Measurements from ENCODE around the gene CAT. TPM values are rescaled to one million over a fixed set of nuclear protein-coding genes. Genes with fewer than 3 reads are reported as not detected.

Gene CAT
- total RNA-seq, 1 donor from 2014 or later: 12.9 TPM

- H3K27me3 ChIP-seq (ENCODE audit: control insufficient read depth, insufficient read depth, low read length): no peaks in the 10 kb centered on the region
- peaks cover 8% of the 10 kb centered on the region for H3K36me3 ChIP-seq (ENCODE audit: control insufficient read depth, insufficient read depth, low read length)
- no peak overlapping the region for H3K4me3 ChIP-seq (ENCODE audit: low read depth, low read length)
- no peak for DNase-seq (ENCODE audit: low read depth)
- no peak for TF ChIP-seq CTCF (IDR thresholded peaks at IDR 0.05; ENCODE audit: insufficient read depth, low read length, severe bottlenecking)
- no peak for FAIRE-seq
These were observed 22.5 kb downstream of the CAT start for GRCh38 chr11:34461215-34461614.

GRCh38 chr11:34464591-34465051 is 25.9 kb downstream of the CAT start:
- DNase-seq (ENCODE audit: low read depth) (no peak), FAIRE-seq (no peak)
- Histone ChIP-seq H3K27me3 (ENCODE audit: control insufficient read depth, insufficient read depth, low read length) (no peaks in the 10 kb centered on the region), H3K36me3 (ENCODE audit: control insufficient read depth, insufficient read depth, low read length) (peaks cover 6% of the 10 kb centered on the region), H3K4me3 (ENCODE audit: low read depth, low read length) (no peak overlapping the region)
- no peak for TF ChIP-seq CTCF (IDR thresholded peaks at IDR 0.05; ENCODE audit: insufficient read depth, low read length, severe bottlenecking)

- FAIRE-seq (no peak), DNase-seq (ENCODE audit: low read depth) (no peak)
- Histone ChIP-seq H3K4me3 (ENCODE audit: low read depth, low read length) (no peak overlapping the region), H3K27me3 (ENCODE audit: control insufficient read depth, insufficient read depth, low read length) (no peaks in the 10 kb centered on the region), H3K36me3 (ENCODE audit: control insufficient read depth, insufficient read depth, low read length) (peaks cover 10% of the 10 kb centered on the region)
- no peak for TF ChIP-seq CTCF (IDR thresholded peaks at IDR 0.05; ENCODE audit: insufficient read depth, low read length, severe bottlenecking)
These were observed 28.2 kb downstream of the CAT start for GRCh38 chr11:34466802-34467488.

- DNase-seq (ENCODE audit: low read depth): peak; percentile 43
- peak; percentile 84 for TF ChIP-seq CTCF (IDR thresholded peaks at IDR 0.05; ENCODE audit: insufficient read depth, low read length, severe bottlenecking)
- Histone ChIP-seq H3K27me3 (ENCODE audit: control insufficient read depth, insufficient read depth, low read length) (no peaks in the 10 kb centered on the region), H3K4me3 (ENCODE audit: low read depth, low read length) (no peak overlapping the region), H3K36me3 (ENCODE audit: control insufficient read depth, insufficient read depth, low read length) (peaks cover 10% of the 10 kb centered on the region)
- no peak for FAIRE-seq
These were observed 29.6 kb downstream of the CAT start for GRCh38 chr11:34468209-34468841.

- no peak for FAIRE-seq
- no peak overlapping the region for H3K4me3 ChIP-seq (ENCODE audit: low read depth, low read length)
- DNase-seq (ENCODE audit: low read depth): no peak
- TF ChIP-seq CTCF (IDR thresholded peaks at IDR 0.05; ENCODE audit: insufficient read depth, low read length, severe bottlenecking): no peak
- H3K27me3 ChIP-seq (ENCODE audit: control insufficient read depth, insufficient read depth, low read length): no peaks in the 10 kb centered on the region
- H3K36me3 ChIP-seq (ENCODE audit: control insufficient read depth, insufficient read depth, low read length): peaks cover 5% of the 10 kb centered on the region
These were observed 35.0 kb downstream of the CAT start for GRCh38 chr11:34473603-34474169.

All from bronchial epithelial cell (primary cell).